H4 (cell line): ENCODE results near the gene SPINK4. TPM values are rescaled to one million over a fixed set of nuclear protein-coding genes. Genes with fewer than 3 reads are reported as not detected.

Experiments
- DNase-seq: peaks from one replicate; pipeline ENCODE4 v3.0.0-alpha.2; 2015; ENCODE audit warnings: low spot score
- total RNA-seq: library from RNA; depleted of rRNA; stranded (reverse); fragments of >200 nt; shearing (Covaris generic); gene quantifications from 2 replicates; pipeline ENCODE4 v1.2.3, GENCODE V29; 2014

Gene SPINK4
- total RNA-seq, 1 experiment from 2014 or later = 4.5 TPM

GRCh38 chr9:33229359-33230114 lies 10.4 kb upstream of the SPINK4 start:
- DNase-seq = no peak

GRCh38 chr9:33230756-33231622 lies 9.0 kb upstream of the SPINK4 start:
- DNase-seq = peak; percentile 78

GRCh38 chr9:33231623-33231942 lies 8.4 kb upstream of the SPINK4 start:
- no peak for DNase-seq

GRCh38 chr9:33232815-33233214 lies 7.2 kb upstream of the SPINK4 start:
- DNase-seq = no peak

- DNase-seq = peak; percentile 98
Observed at GRCh38 chr9:33233626-33234342, 6.2 kb upstream of the SPINK4 start.

- no peak for DNase-seq
Observed at GRCh38 chr9:33234511-33235467, 5.2 kb upstream of the SPINK4 start.

- no peak for DNase-seq
Observed at GRCh38 chr9:33236571-33236970, 3.4 kb upstream of the SPINK4 start.

- DNase-seq = no peak
Observed at GRCh38 chr9:33241298-33241697, 1.3 kb downstream of the SPINK4 start.

GRCh38 chr9:33242609-33243134 lies 2.7 kb downstream of the SPINK4 start:
- no peak for DNase-seq

- DNase-seq = no peak
Observed at GRCh38 chr9:33244137-33244784, 4.3 kb downstream of the SPINK4 start.

GRCh38 chr9:33245341-33245740 lies 5.4 kb downstream of the SPINK4 start:
- no peak for DNase-seq

GRCh38 chr9:33246269-33246860 lies 6.4 kb downstream of the SPINK4 start:
- no peak for DNase-seq

- no peak for DNase-seq
Observed at GRCh38 chr9:33248606-33249005, 8.6 kb downstream of the SPINK4 start.

- no peak for DNase-seq
Observed at GRCh38 chr9:33249087-33249658, 9.2 kb downstream of the SPINK4 start.

GRCh38 chr9:33249983-33250382 lies 10.0 kb downstream of the SPINK4 start:
- no peak for DNase-seq

GRCh38 chr9:33250458-33250995 lies 10.6 kb downstream of the SPINK4 start:
- no peak for DNase-seq

GRCh38 chr9:33254211-33254610 lies 14.2 kb downstream of the SPINK4 start:
- no peak for DNase-seq

- no peak for DNase-seq
Observed at GRCh38 chr9:33255014-33255413, 15.0 kb downstream of the SPINK4 start.

- DNase-seq = no peak
Observed at GRCh38 chr9:33255471-33255870, 15.5 kb downstream of the SPINK4 start.
